ENCODE data around the gene TBC1D2B. TPM values are rescaled to one million over a fixed set of nuclear protein-coding genes. Genes with fewer than 3 reads are reported as not detected.

Gene TBC1D2B
- total and polyA plus RNA-seq, 4 donors = 8.4 to 119 (median 22.0) TPM

GRCh38 chr15:78101423-78102105, 24.1 kb upstream of the TBC1D2B start:
- H3K4me1 ChIP-seq (ENCODE audit: control insufficient read depth in 4 of 4, insufficient read depth in 4 of 4, low read length in 3 of 4) = peaks cover 0 to 3% (median 0%) of the 10 kb centered on the region in 4 donors
- H3K9ac ChIP-seq (ENCODE audit: low read depth in 1 of 2, low read length in 2 of 2) = no peak overlapping the region
- H3K27ac ChIP-seq (ENCODE audit: low read depth in 1 of 2, low read length in 2 of 2) = no peak overlapping the region
- no peak for DNase-seq (ENCODE audit: low spot score)
- 98% methylated on average over 5 of the region's 5 CpGs for WGBS
- H3K4me3 ChIP-seq (ENCODE audit: low read depth in 1 of 3, low read length in 3 of 3) = no peak overlapping the region
- TF ChIP-seq TAF1 (conservative IDR thresholded peaks at IDR 0.05) (no peak), FOXA1 (IDR thresholded peaks at IDR 0.05) (no peak), NR2F2 (IDR thresholded peaks at IDR 0.05) (no peak), ZBTB33 (IDR thresholded peaks at IDR 0.05) (no peak)
- no peaks in the 10 kb centered on the region for H3K9me3 ChIP-seq (ENCODE audit: control insufficient read depth in 4 of 4, low read length in 3 of 4)
- H3K36me3 ChIP-seq (ENCODE audit: control insufficient read depth in 4 of 4, insufficient read depth in 3 of 4, low read depth in 1 of 4, low read length in 3 of 4) = no peaks in the 10 kb centered on the region
- H3K27me3 ChIP-seq (ENCODE audit: control insufficient read depth in 4 of 4, insufficient read depth in 4 of 4, low read length in 3 of 4) = no peaks in the 10 kb centered on the region

GRCh38 chr15:78100886-78101285, 23.4 kb upstream of the TBC1D2B start:
- WGBS = 94% methylated on average over 2 of the region's 2 CpGs
- no peak for DNase-seq (ENCODE audit: low spot score)
- TF ChIP-seq CTCF (IDR thresholded peaks at IDR 0.05; ENCODE audit: low read depth, low read length, missing input control) = no peak
- no peak for TF ChIP-seq GABPA (IDR thresholded peaks at IDR 0.05 in 1 of 2, conservative IDR thresholded peaks at IDR 0.05 in 1 of 2)
- no peak for TF ChIP-seq YY1 (IDR thresholded peaks at IDR 0.05)
- no peak for TF ChIP-seq HNF4G (IDR thresholded peaks at IDR 0.05)
- TF ChIP-seq EGR1 (IDR thresholded peaks at IDR 0.05; ENCODE audit: low read depth in 2 of 2) = no peak
- no peak for TF ChIP-seq HNF4A (conservative IDR thresholded peaks at IDR 0.05)
- no peak for TF ChIP-seq MAX (IDR thresholded peaks at IDR 0.05)
- no peak for TF ChIP-seq JUND (IDR thresholded peaks at IDR 0.05)
- no peak for TF ChIP-seq NR2F2 (IDR thresholded peaks at IDR 0.05)
- no peaks in the 10 kb centered on the region for H3K36me3 ChIP-seq (ENCODE audit: control insufficient read depth in 4 of 4, insufficient read depth in 3 of 4, low read depth in 1 of 4, low read length in 3 of 4)
- H3K9me3 ChIP-seq (ENCODE audit: control insufficient read depth in 4 of 4, low read length in 3 of 4) = no peaks in the 10 kb centered on the region
- H3K4me1 ChIP-seq (ENCODE audit: control insufficient read depth in 4 of 4, insufficient read depth in 4 of 4, low read length in 3 of 4) = peaks cover 0 to 3% (median 0%) of the 10 kb centered on the region in 4 donors
- H3K9ac ChIP-seq (ENCODE audit: low read depth in 1 of 2, low read length in 2 of 2) = no peak overlapping the region
- H3K4me3 ChIP-seq (ENCODE audit: low read depth in 1 of 3, low read length in 3 of 3) = no peak overlapping the region
- no peaks in the 10 kb centered on the region for H3K27me3 ChIP-seq (ENCODE audit: control insufficient read depth in 4 of 4, insufficient read depth in 4 of 4, low read length in 3 of 4)
- H3K27ac ChIP-seq (ENCODE audit: low read depth in 1 of 2, low read length in 2 of 2) = no peak overlapping the region

GRCh38 chr15:78098131-78098755, 20.7 kb upstream of the TBC1D2B start:
- H3K9ac ChIP-seq (ENCODE audit: low read depth in 1 of 2, low read length in 2 of 2) = no peak overlapping the region
- H3K27me3 ChIP-seq (ENCODE audit: control insufficient read depth in 4 of 4, insufficient read depth in 4 of 4, low read length in 3 of 4) = no peaks in the 10 kb centered on the region
- H3K4me1 ChIP-seq (ENCODE audit: control insufficient read depth in 4 of 4, insufficient read depth in 4 of 4, low read length in 3 of 4) = no peaks in the 10 kb centered on the region
- DNase-seq (ENCODE audit: low spot score) = no peak
- 90% methylated on average over 11 of the region's 11 CpGs for WGBS
- H3K27ac ChIP-seq (ENCODE audit: low read depth in 1 of 2, low read length in 2 of 2) = no peak overlapping the region
- TF ChIP-seq TAF1 (conservative IDR thresholded peaks at IDR 0.05) = no peak
- TF ChIP-seq HNF4G (IDR thresholded peaks at IDR 0.05) = no peak
- no peak for TF ChIP-seq FOXA2 (IDR thresholded peaks at IDR 0.05)
- no peak for TF ChIP-seq YY1 (IDR thresholded peaks at IDR 0.05)
- TF ChIP-seq RXRA (IDR thresholded peaks at IDR 0.05) = no peak
- no peak for TF ChIP-seq RAD21 (IDR thresholded peaks at IDR 0.05)
- TF ChIP-seq ATF3 (IDR thresholded peaks at IDR 0.05) = no peak
- TF ChIP-seq GABPA (IDR thresholded peaks at IDR 0.05 in 1 of 2, conservative IDR thresholded peaks at IDR 0.05 in 1 of 2) = no peak
- TF ChIP-seq JUND (IDR thresholded peaks at IDR 0.05) = no peak
- no peak for TF ChIP-seq FOXA1 (IDR thresholded peaks at IDR 0.05)
- no peaks in the 10 kb centered on the region for H3K9me3 ChIP-seq (ENCODE audit: control insufficient read depth in 4 of 4, low read length in 3 of 4)
- H3K4me3 ChIP-seq (ENCODE audit: low read depth in 1 of 3, low read length in 3 of 3) = no peak overlapping the region
- H3K36me3 ChIP-seq (ENCODE audit: control insufficient read depth in 4 of 4, insufficient read depth in 3 of 4, low read depth in 1 of 4, low read length in 3 of 4) = no peaks in the 10 kb centered on the region

All from liver (tissue), 9 donors.